HCT116 (cell line): ENCODE results near the gene PRKAG1.

Experiments used
- CEBPB ChIP-seq: IDR thresholded peaks from 2 replicates; pipeline ENCODE4 v1.6.1; 2012; ENCODE audit warnings: low read depth
- CTCF ChIP-seq, 3 experiments: fragments of 200-600 bp in 1 of 3; sonication (generic) in 1 of 3; IDR thresholded peaks in 2 of 3; conservative IDR thresholded peaks in 1 of 3; 2 replicates each; pipeline ENCODE4 v1.5.1; 2012 to 2017; ENCODE audit warnings: low read depth in 2 of 3, low read length in 2 of 3, antibody characterized with exemption in 1 of 3, borderline replicate concordance in 1 of 3, control low read depth in 1 of 3, mild to moderate bottlenecking in 1 of 3, mixed read lengths in 1 of 3, mixed run types in 1 of 3, moderate library complexity in 1 of 3; ENCODE audit not compliant: insufficient read depth in 1 of 3
- EZH2 ChIP-seq: fragments of 200-600 bp; sonication (generic); IDR thresholded peaks from 2 replicates; pipeline ENCODE4 v1.6.1; 2017; ENCODE audit warnings: antibody characterized with exemption, mixed run types
- EZH2phosphoT487 ChIP-seq: fragments of 200-600 bp; IDR thresholded peaks from 2 replicates; pipeline ENCODE4 v1.6.1; 2018; ENCODE audit warnings: antibody characterized with exemption, borderline replicate concordance
- FOSL1 ChIP-seq: IDR thresholded peaks from 2 replicates; pipeline ENCODE4 v1.6.1; 2012; ENCODE audit warnings: low read depth
- POLR2A ChIP-seq: IDR thresholded peaks from 2 replicates; pipeline ENCODE4 v1.7.0; 2011; ENCODE audit warnings: borderline replicate concordance; ENCODE audit not compliant: insufficient read depth, insufficient read length; ENCODE audit errors: extremely low read depth
- POLR2AphosphoS5 ChIP-seq: IDR thresholded peaks from 2 replicates; pipeline ENCODE4 v1.6.1; 2011; ENCODE audit warnings: mild to moderate bottlenecking, low read depth, low read length, moderate library complexity
- RAD21 ChIP-seq: IDR thresholded peaks from 2 replicates; pipeline ENCODE4 v1.6.1; 2012; ENCODE audit warnings: low read depth, mild to moderate bottlenecking
- SP1 ChIP-seq: IDR thresholded peaks from 2 replicates; pipeline ENCODE4 v1.6.1; 2012; ENCODE audit warnings: low read depth
- TCF7L2 ChIP-seq: IDR thresholded peaks from 2 replicates; pipeline ENCODE4 v1.7.0; 2011; ENCODE audit warnings: borderline replicate concordance, inconsistent platforms; ENCODE audit not compliant: insufficient read depth, insufficient read length; ENCODE audit errors: extremely low read depth
- TF ChIP-seq, protein P1 (sequence below): IDR thresholded peaks from 2 replicates; pipeline ENCODE4 v1.6.1; 2012
- TF ChIP-seq, protein P2 (sequence below): IDR thresholded peaks from 2 replicates; pipeline ENCODE4 v1.6.1; 2012; ENCODE audit warnings: low read depth

- TF ChIP-seq CTCF (IDR thresholded peaks at IDR 0.05 in 2 of 3, conservative IDR thresholded peaks at IDR 0.05 in 1 of 3; ENCODE audit: borderline replicate concordance in 1 of 3, insufficient read depth in 1 of 3, low read depth in 2 of 3, low read length in 2 of 3) (peak in 2 of 3 experiments; percentile 41 to 49; a peak in 4 of 6 replicates), POLR2A (no peak), CEBPB (no peak), SP1 (no peak), RAD21 (no peak), EZH2phosphoT487 (no peak), EZH2 (no peak), TCF7L2 (no peak), POLR2AphosphoS5 (no peak), FOSL1 (no peak)
- TF ChIP-seq, protein P1, sequence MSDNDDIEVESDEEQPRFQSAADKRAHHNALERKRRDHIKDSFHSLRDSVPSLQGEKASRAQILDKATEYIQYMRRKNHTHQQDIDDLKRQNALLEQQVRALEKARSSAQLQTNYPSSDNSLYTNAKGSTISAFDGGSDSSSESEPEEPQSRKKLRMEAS = no peak
- TF ChIP-seq, protein P2, sequence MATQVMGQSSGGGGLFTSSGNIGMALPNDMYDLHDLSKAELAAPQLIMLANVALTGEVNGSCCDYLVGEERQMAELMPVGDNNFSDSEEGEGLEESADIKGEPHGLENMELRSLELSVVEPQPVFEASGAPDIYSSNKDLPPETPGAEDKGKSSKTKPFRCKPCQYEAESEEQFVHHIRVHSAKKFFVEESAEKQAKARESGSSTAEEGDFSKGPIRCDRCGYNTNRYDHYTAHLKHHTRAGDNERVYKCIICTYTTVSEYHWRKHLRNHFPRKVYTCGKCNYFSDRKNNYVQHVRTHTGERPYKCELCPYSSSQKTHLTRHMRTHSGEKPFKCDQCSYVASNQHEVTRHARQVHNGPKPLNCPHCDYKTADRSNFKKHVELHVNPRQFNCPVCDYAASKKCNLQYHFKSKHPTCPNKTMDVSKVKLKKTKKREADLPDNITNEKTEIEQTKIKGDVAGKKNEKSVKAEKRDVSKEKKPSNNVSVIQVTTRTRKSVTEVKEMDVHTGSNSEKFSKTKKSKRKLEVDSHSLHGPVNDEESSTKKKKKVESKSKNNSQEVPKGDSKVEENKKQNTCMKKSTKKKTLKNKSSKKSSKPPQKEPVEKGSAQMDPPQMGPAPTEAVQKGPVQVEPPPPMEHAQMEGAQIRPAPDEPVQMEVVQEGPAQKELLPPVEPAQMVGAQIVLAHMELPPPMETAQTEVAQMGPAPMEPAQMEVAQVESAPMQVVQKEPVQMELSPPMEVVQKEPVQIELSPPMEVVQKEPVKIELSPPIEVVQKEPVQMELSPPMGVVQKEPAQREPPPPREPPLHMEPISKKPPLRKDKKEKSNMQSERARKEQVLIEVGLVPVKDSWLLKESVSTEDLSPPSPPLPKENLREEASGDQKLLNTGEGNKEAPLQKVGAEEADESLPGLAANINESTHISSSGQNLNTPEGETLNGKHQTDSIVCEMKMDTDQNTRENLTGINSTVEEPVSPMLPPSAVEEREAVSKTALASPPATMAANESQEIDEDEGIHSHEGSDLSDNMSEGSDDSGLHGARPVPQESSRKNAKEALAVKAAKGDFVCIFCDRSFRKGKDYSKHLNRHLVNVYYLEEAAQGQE = no peak
Observed at GRCh38 chr12:49019443-49020324, 1.1 kb upstream of the PRKAG1 start.
